PC-3 (cell line): ENCODE data around the gene C22orf15. TPM values are rescaled to one million over a fixed set of nuclear protein-coding genes. Genes with fewer than 3 reads are reported as not detected.

Experiments
- ATAC-seq: fragments of 200-7000 bp; cut with Tn5 transposase; 2 replicates; pipeline ENCODE4 v1.9.1; 2020; ENCODE audit warnings: mild to moderate bottlenecking, moderate library complexity
- BruUV-seq: library from RNA; stranded (reverse); fragments of 400-500 nt; replicated peaks from 2 replicates; lab custom pipeline; 2021; lab: Mats Ljungman, UMichigan
- CTCF ChIA-PET: fragments of 300-600 bp; sonication (Branson Sonifier 250); formaldehyde crosslinking; loops from one replicate; lab custom pipeline; 2022; ENCODE audit warnings: antibody characterized with exemption; lab: Charles Lee
- POLR2A ChIA-PET: fragments of 300-600 bp; sonication (Branson Sonifier 250); formaldehyde crosslinking; loops from one replicate; lab custom pipeline; 2022; ENCODE audit warnings: antibody characterized with exemption; ENCODE audit not compliant: unreplicated experiment; lab: Charles Lee
- DNase-seq: peaks from one replicate; pipeline ENCODE4 v3.0.0-alpha.2; 2015
- H2AFZ ChIP-seq: fragments of 300-600 bp; sonication (generic); 2 replicates; pipeline ENCODE4 v1.6.0; 2016; ENCODE audit warnings: antibody characterized with exemption, low read length
- H3F3A ChIP-seq: fragments of 300-600 bp; sonication (generic); one replicate; pipeline ENCODE4 v1.6.0; 2017; ENCODE audit warnings: antibody characterized with exemption, low read length, control low read depth, mild to moderate bottlenecking; ENCODE audit not compliant: unreplicated experiment
- H3K27ac ChIP-seq: fragments of 300-600 bp; sonication (generic); 2 replicates; pipeline ENCODE4 v1.5.1; 2016; ENCODE audit warnings: mild to moderate bottlenecking, low read length
- H3K27me3 ChIP-seq: fragments of 300-600 bp; sonication (generic); 2 replicates; pipeline ENCODE4 v1.6.1; 2016; ENCODE audit warnings: low read length, mixed read lengths
- H3K36me3 ChIP-seq: fragments of 300-600 bp; sonication (generic); 2 replicates; pipeline ENCODE4 v1.6.1; 2016; ENCODE audit warnings: low read depth, mixed run types, low read length, mixed read lengths
- H3K4me1 ChIP-seq: fragments of 300-600 bp; sonication (generic); 2 replicates; pipeline ENCODE4 v1.5.1; 2016; ENCODE audit warnings: low read length; ENCODE audit not compliant: insufficient read depth
- H3K4me2 ChIP-seq: fragments of 300-600 bp; sonication (generic); 2 replicates; pipeline ENCODE4 v1.6.0; 2016; ENCODE audit warnings: low read length
- H3K4me3 ChIP-seq: fragments of 300-600 bp; sonication (generic); 2 replicates; pipeline ENCODE4 v1.5.1; 2016; ENCODE audit warnings: mild to moderate bottlenecking, low read length, mixed read lengths
- H3K79me2 ChIP-seq: fragments of 300-600 bp; sonication (generic); 2 replicates; pipeline ENCODE4 v1.6.1; 2017; ENCODE audit warnings: low read length, mixed read lengths
- H3K9ac ChIP-seq: fragments of 300-600 bp; sonication (generic); 2 replicates; pipeline ENCODE4 v1.6.0; 2016; ENCODE audit warnings: mild to moderate bottlenecking, low read length
- H3K9me2 ChIP-seq: fragments of 300-600 bp; sonication (generic); replicated peaks from 2 replicates; pipeline ENCODE4 v1.6.1; 2016; ENCODE audit warnings: mixed run types, low read length, mixed read lengths
- H3K9me3 ChIP-seq: fragments of 300-600 bp; sonication (generic); 2 replicates; pipeline ENCODE4 v1.6.1; 2016; ENCODE audit warnings: low read length, mixed read lengths
- H4K20me1 ChIP-seq: fragments of 300-600 bp; sonication (generic); 2 replicates; pipeline ENCODE4 v1.6.1; 2016; ENCODE audit warnings: low read length, mixed read lengths
- CTCF ChIP-seq: fragments of 300-600 bp; sonication (generic); conservative IDR thresholded peaks from 2 replicates; pipeline ENCODE4 v1.5.1; 2017; ENCODE audit warnings: antibody characterized with exemption, low read depth, mild to moderate bottlenecking, low read length
- EZH2 ChIP-seq: fragments of 300-600 bp; sonication (generic); IDR thresholded peaks from one replicate; pipeline ENCODE4 v1.6.1; 2017; ENCODE audit warnings: antibody characterized with exemption, mild to moderate bottlenecking, low read length; ENCODE audit not compliant: unreplicated experiment
- EZH2phosphoT487 ChIP-seq: fragments of 300-600 bp; sonication (generic); IDR thresholded peaks from 2 replicates; pipeline ENCODE4 v1.6.1; 2018; ENCODE audit warnings: mild to moderate bottlenecking, antibody characterized with exemption, low read length, borderline replicate concordance
- intact Hi-C: fragments of 100-400 bp; cut with micrococcal nuclease; formaldehyde crosslinking; loops from 2 replicates; pipeline ENCODE4 v1.9.0; 2023
- total RNA-seq: library from RNA; depleted of rRNA; stranded (reverse); fragments of >200 nt; gene quantifications from 2 replicates; pipeline ENCODE4 v1.2.3, GENCODE V29; 2014

C22orf15 gene
- total RNA-seq, 1 experiment from 2014 or later = not detected

GRCh38 chr22:23764899-23765881, 2.4 kb downstream of the C22orf15 start:
- Histone ChIP-seq H3K27me3 (no peaks in the 10 kb centered on the region), H3K4me2 (peak overlapping the region; percentile 41; the same call in 1 of the 2 replicates), H4K20me1 (no peaks in the 10 kb centered on the region), H3K9me3 (no peaks in the 10 kb centered on the region), H3K4me3 (no peak overlapping the region), H3F3A (no peaks in the 10 kb centered on the region), H3K79me2 (peaks cover 22% of the 10 kb centered on the region), H3K27ac (no peak overlapping the region), H3K36me3 (peaks cover 5% of the 10 kb centered on the region; the same call in 1 of the 2 replicates), H2AFZ (no peak overlapping the region), H3K4me1 (peaks cover 4% of the 10 kb centered on the region; the same call in 1 of the 2 replicates), H3K9ac (no peak overlapping the region), H3K9me2 (no peaks in the 10 kb centered on the region)
- ChIA-PET CTCF (no interaction called here), POLR2A (no interaction called here)
- DNase-seq (no peak), ATAC-seq (no peak)
- intact Hi-C loops = loop anchor here (5.0 kb wide), 1 partner anchor 82 kb away; no protein-coding TSS in a partner anchor
- TF ChIP-seq EZH2 (no peak), CTCF (no peak), EZH2phosphoT487 (no peak)
- no TSS peak for BruUV-seq

GRCh38 chr22:23767303-23767672, 4.5 kb downstream of the C22orf15 start:
- Histone ChIP-seq H3K27me3 (no peaks in the 10 kb centered on the region), H3F3A (no peaks in the 10 kb centered on the region), H3K79me2 (peaks cover 22% of the 10 kb centered on the region), H3K4me2 (peak overlapping the region; percentile 99), H3K9ac (peak overlapping the region; percentile 86), H3K4me1 (peaks cover 4% of the 10 kb centered on the region; the same call in 1 of the 2 replicates), H2AFZ (peak overlapping the region; percentile 99; the same call in 1 of the 2 replicates), H3K36me3 (peaks cover 5% of the 10 kb centered on the region; the same call in 1 of the 2 replicates), H3K9me3 (no peaks in the 10 kb centered on the region), H4K20me1 (no peaks in the 10 kb centered on the region), H3K9me2 (no peaks in the 10 kb centered on the region), H3K27ac (peak overlapping the region; percentile 50), H3K4me3 (peak overlapping the region; percentile 97)
- POLR2A ChIA-PET = no interaction called here
- no TSS peak for BruUV-seq
- DNase-seq (no peak), ATAC-seq (peak; percentile 3; the same call in 1 of the 2 replicates)
- no peak for TF ChIP-seq EZH2phosphoT487
- TF ChIP-seq CTCF = no peak
- no peak for TF ChIP-seq EZH2
- CTCF ChIA-PET = interaction anchor here (1.0 kb wide), 1 partner anchor 82 kb away, joined by 4 read pairs; no protein-coding TSS in a partner anchor
- intact Hi-C loops = loop anchor here (5.0 kb wide), 1 partner anchor 80 kb away; no protein-coding TSS in a partner anchor
